Activated B cell treated with CpG ODN at 0.5 μM for 24 hours (primary cell): Measurements from ENCODE around the gene FCGR3B. TPM values are rescaled to one million over a fixed set of nuclear protein-coding genes. Genes with fewer than 3 reads are reported as not detected.
"Not testable (repeated sequence)": the region's sequence is repeated elsewhere in the genome, so short reads cannot be mapped to it uniquely, and the experiment has no call there.

Experiments
- ATAC-seq: fragments of 200-7000 bp; cut with Tn5 transposase; one replicate; pipeline ENCODE4 v1.10.0; 2021; ENCODE audit warnings: low read depth, mild to moderate bottlenecking, moderate library complexity
- CTCF ChIA-PET: fragments of 350-600 bp; sonication (Branson Sonifier 250); formaldehyde crosslinking; loops from one replicate; lab custom pipeline; 2021; ENCODE audit warnings: antibody characterized with exemption; lab: Charles Lee
- POLR2A ChIA-PET: fragments of 350-600 bp; sonication (Branson Sonifier 250); formaldehyde crosslinking; loops from one replicate; lab custom pipeline; 2021; ENCODE audit warnings: antibody characterized with exemption; lab: Charles Lee
- DNase-seq: peaks from one replicate; pipeline ENCODE4 v3.0.0; 2022
- H3K27ac Mint-ChIP-seq: one replicate; pipeline ENCODE4 v1.8.0; 2020; ENCODE audit warnings: mixed read lengths
- H3K27me3 Mint-ChIP-seq: one replicate; pipeline ENCODE4 v1.8.0; 2021; ENCODE audit warnings: mixed read lengths
- H3K36me3 Mint-ChIP-seq: one replicate; pipeline ENCODE4 v1.8.0; 2021; ENCODE audit warnings: low read depth, mixed read lengths
- H3K4me1 Mint-ChIP-seq: one replicate; pipeline ENCODE4 v1.8.0; 2021; ENCODE audit warnings: mixed read lengths
- H3K4me3 Mint-ChIP-seq: one replicate; pipeline ENCODE4 v1.8.0; 2020; ENCODE audit warnings: mild to moderate bottlenecking, mixed read lengths
- H3K9me3 Mint-ChIP-seq: one replicate; pipeline ENCODE4 v1.8.0; 2020; ENCODE audit warnings: mixed read lengths
- intact Hi-C: fragments of 100-400 bp; cut with micrococcal nuclease; formaldehyde crosslinking; loops from one replicate; pipeline ENCODE4 v1.15.1; 2024
- total RNA-seq: library from RNA; stranded (reverse); gene quantifications from 2 replicates; pipeline ENCODE4 v1.2.3, GENCODE V29; 2022

FCGR3B gene
- total RNA-seq, 1 donor from 2014 or later = not detected

- DNase-seq (peak; percentile 64), ATAC-seq (peak; percentile 69)
- Mint-ChIP-seq H3K4me3 (peak overlapping the region; percentile 90), H3K4me1 (peaks cover 42% of the 10 kb centered on the region), H3K27ac (peak overlapping the region; percentile 85)
- intact Hi-C loops, H3K9me3 Mint-ChIP-seq, H3K27me3 Mint-ChIP-seq, CTCF ChIA-PET, H3K36me3 Mint-ChIP-seq: not testable (repeated sequence)
- POLR2A ChIA-PET = interaction anchor here (1.1 kb wide), 1 partner anchor 117 kb away, joined by 3 read pairs; no protein-coding TSS in a partner anchor
These were observed 9.6 kb downstream of the FCGR3B start for GRCh38 chr1:161621181-161622000.

- H3K4me3 Mint-ChIP-seq, H3K9me3 Mint-ChIP-seq, H3K36me3 Mint-ChIP-seq, CTCF ChIA-PET, DNase-seq, ATAC-seq, intact Hi-C loops, H3K27me3 Mint-ChIP-seq: not testable (repeated sequence)
- H3K27ac Mint-ChIP-seq = peak overlapping the region; percentile 18
- POLR2A ChIA-PET = interaction anchor here (1.1 kb wide), 1 partner anchor 118 kb away, joined by 3 read pairs; no protein-coding TSS in a partner anchor
- peaks cover 36% of the 10 kb centered on the region for H3K4me1 Mint-ChIP-seq
These were observed 10.6 kb downstream of the FCGR3B start for GRCh38 chr1:161620399-161620798.

- DNase-seq, POLR2A ChIA-PET, H3K9me3 Mint-ChIP-seq, ATAC-seq, intact Hi-C loops, CTCF ChIA-PET, H3K27ac Mint-ChIP-seq, H3K4me3 Mint-ChIP-seq, H3K36me3 Mint-ChIP-seq, H3K27me3 Mint-ChIP-seq: not testable (repeated sequence)
- H3K4me1 Mint-ChIP-seq = peaks cover 27% of the 10 kb centered on the region
These were observed 12.5 kb downstream of the FCGR3B start for GRCh38 chr1:161618517-161618916.

GRCh38 chr1:161616417-161616816, 14.6 kb downstream of the FCGR3B start:
- intact Hi-C loops, H3K27me3 Mint-ChIP-seq, ATAC-seq, CTCF ChIA-PET, H3K4me3 Mint-ChIP-seq, POLR2A ChIA-PET, H3K9me3 Mint-ChIP-seq, H3K27ac Mint-ChIP-seq, DNase-seq: not testable (repeated sequence)
- Mint-ChIP-seq H3K4me1 (peaks cover 29% of the 10 kb centered on the region), H3K36me3 (peaks cover 11% of the 10 kb centered on the region)

GRCh38 chr1:161613142-161613514, 17.8 kb downstream of the FCGR3B start:
- H3K9me3 Mint-ChIP-seq, ATAC-seq, DNase-seq, H3K27me3 Mint-ChIP-seq: not testable (repeated sequence)
- CTCF ChIA-PET = interaction anchor here (0.7 to 1.4 kb wide), 2 partner anchors 125 to 127 kb away, joined by 3 to 5 read pairs; no protein-coding TSS in a partner anchor
- Mint-ChIP-seq H3K36me3 (peaks cover 10% of the 10 kb centered on the region), H3K4me3 (peak overlapping the region; percentile 95), H3K27ac (peak overlapping the region; percentile 94), H3K4me1 (peaks cover 18% of the 10 kb centered on the region)
- intact Hi-C loops = loop anchor here (2.0 kb wide), 1 partner anchor 82 kb away; no protein-coding TSS in a partner anchor
- POLR2A ChIA-PET = interaction anchor here (1.0 to 1.2 kb wide), 3 partner anchors 10 to 126 kb away, joined by 3 to 10 read pairs (median 5); no protein-coding TSS in a partner anchor

GRCh38 chr1:161612322-161613141, 18.4 kb downstream of the FCGR3B start:
- peaks cover 18% of the 10 kb centered on the region for H3K4me1 Mint-ChIP-seq
- H3K27ac Mint-ChIP-seq = peak overlapping the region; percentile 94
- CTCF ChIA-PET = interaction anchor here (0.7 to 1.4 kb wide), 3 partner anchors 125 to 127 kb away, joined by 3 to 5 read pairs (median 3); no protein-coding TSS in a partner anchor
- peak; percentile 93 for ATAC-seq
- H3K27me3 Mint-ChIP-seq, H3K9me3 Mint-ChIP-seq: not testable (repeated sequence)
- intact Hi-C loops = loop anchor here (1.0 to 2.0 kb wide), 2 partner anchors 82 to 129 kb away; no protein-coding TSS in a partner anchor
- peak overlapping the region; percentile 95 for H3K4me3 Mint-ChIP-seq
- H3K36me3 Mint-ChIP-seq = peaks cover 10% of the 10 kb centered on the region
- DNase-seq = peak; percentile 85
- POLR2A ChIA-PET = interaction anchor here (0.6 to 1.2 kb wide), 8 partner anchors 11 to 129 kb away, joined by 3 to 10 read pairs (median 3); no protein-coding TSS in a partner anchor

- intact Hi-C loops = loop anchor here (1.0 to 2.0 kb wide), 2 partner anchors 81 to 129 kb away; no protein-coding TSS in a partner anchor
- not testable (repeated sequence) for DNase-seq, H3K9me3 Mint-ChIP-seq, H3K27me3 Mint-ChIP-seq
- POLR2A ChIA-PET = interaction anchor here (0.6 to 1.2 kb wide), 8 partner anchors 11 to 179 kb away, joined by 3 to 10 read pairs (median 3); no protein-coding TSS in a partner anchor
- Mint-ChIP-seq H3K4me3 (peak overlapping the region; percentile 95), H3K27ac (peak overlapping the region; percentile 94), H3K4me1 (peaks cover 18% of the 10 kb centered on the region), H3K36me3 (peaks cover 10% of the 10 kb centered on the region)
- peak; percentile 3 for ATAC-seq
- CTCF ChIA-PET = interaction anchor here (0.8 to 1.4 kb wide), 2 partner anchors 125 to 128 kb away, joined by 3 to 5 read pairs; no protein-coding TSS in a partner anchor
These were observed 19.1 kb downstream of the FCGR3B start for GRCh38 chr1:161611866-161612321.

GRCh38 chr1:161610198-161610597, 20.8 kb downstream of the FCGR3B start:
- not testable (repeated sequence) for H3K4me3 Mint-ChIP-seq

GRCh38 chr1:161606541-161607336, 24.2 kb downstream of the FCGR3B start:
- POLR2A ChIA-PET, H3K4me1 Mint-ChIP-seq, intact Hi-C loops, ATAC-seq, H3K27me3 Mint-ChIP-seq, CTCF ChIA-PET, H3K4me3 Mint-ChIP-seq, DNase-seq, H3K27ac Mint-ChIP-seq, H3K9me3 Mint-ChIP-seq: not testable (repeated sequence)
- H3K36me3 Mint-ChIP-seq = peaks cover 21% of the 10 kb centered on the region

More at GRCh38 chr1:161610198-161610597, 20.8 kb downstream of the FCGR3B start:
- POLR2A ChIA-PET, intact Hi-C loops, H3K27me3 Mint-ChIP-seq, H3K27ac Mint-ChIP-seq, ATAC-seq, DNase-seq, H3K9me3 Mint-ChIP-seq, CTCF ChIA-PET: not testable (repeated sequence)
- peaks cover 12% of the 10 kb centered on the region for H3K36me3 Mint-ChIP-seq
- H3K4me1 Mint-ChIP-seq = peaks cover 18% of the 10 kb centered on the region

- intact Hi-C loops, H3K9me3 Mint-ChIP-seq, H3K4me1 Mint-ChIP-seq, H3K27me3 Mint-ChIP-seq, H3K27ac Mint-ChIP-seq, CTCF ChIA-PET, DNase-seq, H3K4me3 Mint-ChIP-seq, POLR2A ChIA-PET: not testable (repeated sequence)
- peaks cover 24% of the 10 kb centered on the region for H3K36me3 Mint-ChIP-seq
- peak; percentile 57 for ATAC-seq
These were observed 25.0 kb downstream of the FCGR3B start for GRCh38 chr1:161605762-161606540.
